Stomach (tissue), 9 donors: Measurements from ENCODE around the gene ZNF581. TPM values are rescaled to one million over a fixed set of nuclear protein-coding genes. Genes with fewer than 3 reads are reported as not detected.

Experiments
- DNase-seq, 2 donors: peaks; one replicate each; pipeline versions ENCODE4 v3.0.0 to v3.0.0-alpha.2; 2013 to 2019
- H3K27ac ChIP-seq, 5 donors: fragments of 200-600 bp in 4 of 5; sonication (generic) in 4 of 5; one replicate each; pipeline ENCODE4 v1.5.1; 2013 to 2019; ENCODE audit warnings: mild to moderate bottlenecking in 1 of 5, moderate library complexity in 1 of 5
- H3K27me3 ChIP-seq, 3 donors: fragments of 200-600 bp; sonication (generic); one replicate each; pipeline ENCODE4 v1.5.1; 2017 to 2019; ENCODE audit warnings: mixed run types in 1 of 3
- H3K36me3 ChIP-seq, 4 donors: fragments of 200-600 bp; sonication (generic); 1 replicate in 3 of 4; 2 replicates in 1 of 4; pipeline ENCODE4 v1.5.1; 2016 to 2019
- H3K4me1 ChIP-seq, 4 donors: fragments of 200-600 bp; sonication (generic); one replicate each; pipeline ENCODE4 v1.5.1; 2016 to 2019
- H3K4me3 ChIP-seq, 4 donors: fragments of 200-600 bp; sonication (generic) in 3 of 4; one replicate each; pipeline ENCODE4 v1.5.1; 2016 to 2019; ENCODE audit warnings: mild to moderate bottlenecking in 1 of 4
- H3K9me3 ChIP-seq, 4 donors: fragments of 200-600 bp; sonication (generic); one replicate each; pipeline ENCODE4 v1.5.1; 2016 to 2019
- EP300 ChIP-seq: sonication (generic); formaldehyde crosslinking; IDR thresholded peaks from one replicate; pipeline ENCODE4 v1.6.1; 2017; ENCODE audit warnings: antibody characterized with exemption
- POLR2A ChIP-seq, 4 donors: fragments of 450-650 bp; IDR thresholded peaks; one replicate each; pipeline ENCODE4 v1.6.1; 2016; ENCODE audit warnings: antibody characterized with exemption in 4 of 4, control low read depth in 2 of 4, mild to moderate bottlenecking in 1 of 4, moderate library complexity in 1 of 4
- POLR2AphosphoS5 ChIP-seq, 3 donors: sonication (generic); formaldehyde crosslinking; IDR thresholded peaks; one replicate each; pipeline ENCODE4 v1.6.1; 2016; ENCODE audit warnings: antibody characterized with exemption in 3 of 3
- WGBS, 5 donors: extraction: QIAGEN DNeasy Blood & Tissue Kit in 3 of 5; methylation state at CpG; one replicate each; pipeline versions ENCODE4 v1.1.5 to v1.1.7; 2013 to 2018; 5-methylcytosine and 5-hydroxymethylcytosine counted together
- intact Hi-C: fragments of 100-400 bp; cut with DNase I; formaldehyde crosslinking; loops from one replicate; pipeline ENCODE4 v1.15.1; 2023; ENCODE audit warnings: low total_unique reads
- polyA plus RNA-seq, 3 donors: library from polyadenylated mRNA; stranded (reverse); fragments of 200-250 nt; gene quantifications; one replicate each; pipeline ENCODE4 v1.2.3, GENCODE V29; 2013
- total RNA-seq, 5 donors: library from RNA; depleted of rRNA; stranded (reverse); fragments of >200 nt; gene quantifications; one replicate each; pipeline versions ENCODE4 v1.1.0 to v1.2.3, GENCODE V29; 2014 to 2016
- TF ChIP-seq, protein P1 (sequence below), 7 experiments: fragments of 450-650 bp in 4 of 7; fragments of 200-600 bp in 3 of 7; sonication (generic) in 3 of 7; IDR thresholded peaks; one replicate each; pipeline ENCODE4 v1.5.1; 2016 to 2019; ENCODE audit warnings: antibody characterized with exemption in 7 of 7, control low read depth in 2 of 7, mild to moderate bottlenecking in 1 of 7
- donor health status: healthy with polysubstance abuse.
- donor health status: Bipolar disorder and iron deficiency.
- donor health status: healthy.

Gene ZNF581
- total and polyA plus RNA-seq, 8 donors, result 2.2 to 27.8 (median 11.3) TPM

- intact Hi-C loops, result no loop called here
- DNase-seq, result peak; percentile 78 to 92
- H3K4me1 ChIP-seq, result peaks cover 35 to 60% (median 55%) of the 10 kb centered on the region in 4 donors
- peak overlapping the region in 1 of 4 donors; percentile 11 for H3K4me3 ChIP-seq
- peaks cover 68 to 100% (median 99%) of the 10 kb centered on the region in 4 donors for H3K36me3 ChIP-seq
- H3K27ac ChIP-seq, result peak overlapping the region; percentile 35 to 94 (median 64)
- no peaks in the 10 kb centered on the region for H3K27me3 ChIP-seq
- TF ChIP-seq POLR2AphosphoS5 (IDR thresholded peaks at IDR 0.05) (peak in 2 of 3 donors; percentile 39 to 54), POLR2A (IDR thresholded peaks at IDR 0.05) (no peak)
- H3K9me3 ChIP-seq, result no peaks in the 10 kb centered on the region
- WGBS, 5 donors, result 26 to 55% (median 44%) methylated on average over 16 to 27 of the region's 27 CpGs
These were observed 45.2 kb downstream of the ZNF581 start for GRCh38 chr19:55688422-55689218.

DNA sequence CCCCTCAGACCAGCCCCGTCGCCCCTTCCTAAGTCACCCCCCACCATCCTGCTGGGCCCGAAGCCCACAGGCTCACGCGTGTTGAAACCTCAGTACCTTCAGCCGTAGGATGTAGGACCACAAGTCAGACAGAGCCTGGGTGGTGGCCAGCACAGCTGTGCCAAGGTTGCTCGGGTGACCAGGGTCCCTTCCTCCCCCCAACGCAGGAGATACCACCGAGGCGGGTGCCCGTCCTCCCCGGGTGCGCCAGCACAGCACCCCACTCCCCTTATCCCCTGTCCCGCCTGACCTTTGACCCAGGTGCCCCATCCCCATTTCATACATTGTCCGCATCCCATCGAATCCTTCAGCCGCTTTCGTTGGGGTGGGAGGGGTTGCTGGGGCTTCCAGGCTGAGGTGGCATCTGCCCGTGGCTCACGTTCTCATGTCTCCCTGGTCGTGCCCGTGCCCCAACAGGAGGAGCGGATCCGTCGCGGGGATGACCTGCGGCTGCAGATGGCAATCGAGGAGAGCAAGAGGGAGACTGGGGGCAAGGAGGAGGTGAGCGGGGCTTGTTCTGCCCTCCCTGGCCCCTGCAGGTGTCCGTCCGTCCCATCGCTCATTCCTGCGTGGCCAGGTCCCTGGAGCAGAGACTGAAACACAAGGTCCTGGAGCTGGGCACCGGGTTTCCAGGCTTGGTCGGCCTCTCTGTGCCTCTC is 46.1 kb downstream of the ZNF581 start:
- H3K27me3 ChIP-seq, result no peaks in the 10 kb centered on the region
- no peaks in the 10 kb centered on the region for H3K9me3 ChIP-seq
- no peak overlapping the region for H3K4me3 ChIP-seq
- intact Hi-C loops, result no loop called here
- H3K36me3 ChIP-seq, result peaks cover 77 to 100% (median 100%) of the 10 kb centered on the region in 4 donors
- peak overlapping the region; percentile 9 to 94 (median 64) for H3K27ac ChIP-seq
- DNase-seq, result no peak
- peaks cover 35 to 51% (median 47%) of the 10 kb centered on the region in 4 donors for H3K4me1 ChIP-seq
- TF ChIP-seq POLR2AphosphoS5 (IDR thresholded peaks at IDR 0.05) (no peak), EP300 (no peak), POLR2A (IDR thresholded peaks at IDR 0.05) (no peak)
- TF ChIP-seq, protein P1, sequence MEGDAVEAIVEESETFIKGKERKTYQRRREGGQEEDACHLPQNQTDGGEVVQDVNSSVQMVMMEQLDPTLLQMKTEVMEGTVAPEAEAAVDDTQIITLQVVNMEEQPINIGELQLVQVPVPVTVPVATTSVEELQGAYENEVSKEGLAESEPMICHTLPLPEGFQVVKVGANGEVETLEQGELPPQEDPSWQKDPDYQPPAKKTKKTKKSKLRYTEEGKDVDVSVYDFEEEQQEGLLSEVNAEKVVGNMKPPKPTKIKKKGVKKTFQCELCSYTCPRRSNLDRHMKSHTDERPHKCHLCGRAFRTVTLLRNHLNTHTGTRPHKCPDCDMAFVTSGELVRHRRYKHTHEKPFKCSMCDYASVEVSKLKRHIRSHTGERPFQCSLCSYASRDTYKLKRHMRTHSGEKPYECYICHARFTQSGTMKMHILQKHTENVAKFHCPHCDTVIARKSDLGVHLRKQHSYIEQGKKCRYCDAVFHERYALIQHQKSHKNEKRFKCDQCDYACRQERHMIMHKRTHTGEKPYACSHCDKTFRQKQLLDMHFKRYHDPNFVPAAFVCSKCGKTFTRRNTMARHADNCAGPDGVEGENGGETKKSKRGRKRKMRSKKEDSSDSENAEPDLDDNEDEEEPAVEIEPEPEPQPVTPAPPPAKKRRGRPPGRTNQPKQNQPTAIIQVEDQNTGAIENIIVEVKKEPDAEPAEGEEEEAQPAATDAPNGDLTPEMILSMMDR (IDR thresholded peaks at IDR 0.05), result no peak
- WGBS, 5 donors, result 87 to 96% (median 89%) methylated on average over 21 to 35 of the region's 35 CpGs

- Histone ChIP-seq H3K27ac (no peak overlapping the region), H3K36me3 (peaks cover 83 to 100% (median 100%) of the 10 kb centered on the region in 4 donors), H3K27me3 (no peaks in the 10 kb centered on the region), H3K4me1 (peaks cover 29 to 44% (median 41%) of the 10 kb centered on the region in 4 donors), H3K9me3 (no peaks in the 10 kb centered on the region), H3K4me3 (no peak overlapping the region)
- DNase-seq, result no peak
- TF ChIP-seq, protein P1 (IDR thresholded peaks at IDR 0.05), result no peak
- TF ChIP-seq POLR2A (IDR thresholded peaks at IDR 0.05) (no peak), EP300 (no peak), POLR2AphosphoS5 (IDR thresholded peaks at IDR 0.05) (no peak)
- 89 to 94% (median 92%) methylated on average over 9 to 25 of the region's 25 CpGs for WGBS, 5 donors
- intact Hi-C loops, result no loop called here
These were observed 46.8 kb downstream of the ZNF581 start for GRCh38 chr19:55690109-55690768.

DNA sequence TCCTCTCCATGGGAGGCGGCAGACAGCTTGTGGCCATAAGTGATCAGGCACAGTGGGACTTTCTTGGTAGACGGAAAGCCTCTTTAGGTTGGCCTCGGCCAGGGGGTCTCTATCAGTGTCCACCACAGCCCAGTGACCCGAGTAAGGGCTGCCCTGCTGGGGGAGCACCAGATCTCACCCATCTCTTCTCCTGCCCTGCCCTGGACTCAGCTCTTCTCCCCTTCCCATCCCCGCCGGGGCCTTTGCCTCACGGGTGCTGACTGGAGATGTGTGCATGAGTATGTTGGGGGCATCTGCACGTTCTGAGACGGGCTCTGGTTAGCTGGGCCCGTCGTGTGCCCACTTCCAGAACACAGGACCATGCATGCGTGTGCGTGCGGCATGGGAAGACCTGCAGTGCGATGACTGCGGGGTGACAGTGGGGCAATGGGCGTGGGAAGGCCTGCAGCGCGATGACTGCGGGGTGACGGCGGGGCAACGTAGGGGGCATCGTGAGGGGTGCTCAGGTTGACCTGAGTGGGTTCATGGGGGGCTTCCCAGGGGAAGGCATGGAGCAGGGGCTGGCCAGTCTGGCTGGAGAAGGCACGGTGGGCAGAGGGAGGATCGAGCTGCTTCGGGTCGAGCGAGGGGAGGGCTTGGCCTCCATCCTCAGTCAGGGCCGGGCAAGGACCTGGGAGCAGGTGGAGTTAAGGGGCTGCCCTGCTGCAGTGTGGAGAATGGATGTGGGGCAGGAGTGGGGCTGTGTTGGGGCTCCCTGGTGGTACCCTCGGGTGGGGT is 47.5 kb downstream of the ZNF581 start:
- Histone ChIP-seq H3K36me3 (peaks cover 83 to 100% (median 100%) of the 10 kb centered on the region in 4 donors), H3K4me1 (peaks cover 22 to 37% (median 33%) of the 10 kb centered on the region in 4 donors), H3K27me3 (no peaks in the 10 kb centered on the region), H3K9me3 (no peaks in the 10 kb centered on the region), H3K27ac (no peak overlapping the region), H3K4me3 (no peak overlapping the region)
- 91 to 94% (median 93%) methylated on average over 26 to 31 of the region's 31 CpGs for WGBS, 5 donors
- intact Hi-C loops, result no loop called here
- TF ChIP-seq POLR2A (IDR thresholded peaks at IDR 0.05) (no peak), POLR2AphosphoS5 (IDR thresholded peaks at IDR 0.05) (no peak), EP300 (no peak)
- TF ChIP-seq, protein P1 (IDR thresholded peaks at IDR 0.05), result no peak
- no peak for DNase-seq
